ENCODE measurements around the gene DMD.

DMD gene

GRCh38 chrX:32847921-32848320 lies 363.4 kb downstream of the DMD start:
- no peak overlapping the region for H3K4me3 ChIP-seq (ENCODE audit: low read depth, low read length)
- TF ChIP-seq CTCF (IDR thresholded peaks at IDR 0.05; ENCODE audit: low read depth, low read length): no peak

- H3K4me3 ChIP-seq (ENCODE audit: low read depth, low read length): no peak overlapping the region
- no peak for TF ChIP-seq CTCF (IDR thresholded peaks at IDR 0.05; ENCODE audit: low read depth, low read length)
Measured at GRCh38 chrX:32842053-32842452, 369.3 kb downstream of the DMD start.

- no peak overlapping the region for H3K4me3 ChIP-seq (ENCODE audit: low read depth, low read length)
- no peak for TF ChIP-seq CTCF (IDR thresholded peaks at IDR 0.05; ENCODE audit: low read depth, low read length)
Measured at GRCh38 chrX:32839781-32840180, 371.6 kb downstream of the DMD start.

- TF ChIP-seq CTCF (IDR thresholded peaks at IDR 0.05; ENCODE audit: low read depth, low read length): no peak
- no peak overlapping the region for H3K4me3 ChIP-seq (ENCODE audit: low read depth, low read length)
Measured at GRCh38 chrX:32825009-32825408, 386.3 kb downstream of the DMD start.

- no peak for TF ChIP-seq CTCF (IDR thresholded peaks at IDR 0.05; ENCODE audit: low read depth, low read length)
- no peak overlapping the region for H3K4me3 ChIP-seq (ENCODE audit: low read depth, low read length)
Measured at GRCh38 chrX:32804034-32804433, 407.3 kb downstream of the DMD start.

- H3K4me3 ChIP-seq (ENCODE audit: low read depth, low read length): no peak overlapping the region
- no peak for TF ChIP-seq CTCF (IDR thresholded peaks at IDR 0.05; ENCODE audit: low read depth, low read length)
Measured at GRCh38 chrX:32798990-32799389, 412.4 kb downstream of the DMD start.

- TF ChIP-seq CTCF (IDR thresholded peaks at IDR 0.05; ENCODE audit: low read depth, low read length): no peak
- H3K4me3 ChIP-seq (ENCODE audit: low read depth, low read length): no peak overlapping the region
Measured at GRCh38 chrX:32788936-32789335, 422.4 kb downstream of the DMD start.

All from WI38 (cell line).